ENCODE measurements around the gene UTS2B.
"Not testable (repeated sequence)": the region's sequence is repeated elsewhere in the genome, so short reads cannot be mapped to it uniquely, and the experiment has no call there.

UTS2B gene

DNA sequence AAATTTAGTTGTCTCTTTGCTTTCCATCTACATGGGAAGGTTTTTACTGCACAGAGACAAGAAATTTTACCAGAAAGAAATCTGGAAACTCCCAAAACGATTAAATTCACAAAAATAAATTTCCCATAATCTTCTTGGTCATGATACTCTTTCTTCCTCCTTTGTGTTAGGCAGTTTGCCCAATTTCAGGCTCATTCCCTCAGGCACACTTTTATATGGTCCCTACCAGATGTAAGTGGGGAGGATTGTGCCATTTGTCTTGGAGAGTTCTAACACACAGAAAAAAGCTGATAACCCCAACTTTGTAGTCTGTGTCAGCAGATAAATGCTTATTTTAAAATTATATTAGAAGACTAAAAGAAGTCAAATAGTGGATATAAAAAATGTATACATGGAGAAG is 50.2 kb downstream of the UTS2B start:
- DNase-seq (ENCODE audit: low spot score) = no peak

DNA sequence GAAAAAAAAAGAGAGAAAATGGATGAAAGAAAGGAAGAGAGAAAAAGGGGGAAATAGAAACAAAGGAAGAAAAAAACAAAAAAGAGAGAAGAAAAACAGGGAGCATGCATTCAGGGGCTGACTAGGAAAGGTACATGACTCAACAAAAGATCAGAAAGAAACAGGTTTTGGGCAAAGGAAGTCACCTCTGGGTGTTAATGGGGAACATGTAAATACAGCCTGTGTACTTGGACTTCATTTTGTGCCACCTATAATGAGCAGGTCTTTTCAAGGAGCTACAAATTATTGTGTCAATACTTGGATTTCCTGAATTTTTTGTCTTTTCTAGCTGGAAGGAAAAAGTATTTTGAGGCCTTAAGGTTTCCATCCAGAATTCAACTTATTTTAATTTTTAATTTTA is 54.6 kb downstream of the UTS2B start:
- DNase-seq (ENCODE audit: low spot score) = no peak

GRCh38 chr3:191275244-191275643 is 55.1 kb downstream of the UTS2B start:
- not testable (repeated sequence) for DNase-seq (ENCODE audit: low spot score)

DNA sequence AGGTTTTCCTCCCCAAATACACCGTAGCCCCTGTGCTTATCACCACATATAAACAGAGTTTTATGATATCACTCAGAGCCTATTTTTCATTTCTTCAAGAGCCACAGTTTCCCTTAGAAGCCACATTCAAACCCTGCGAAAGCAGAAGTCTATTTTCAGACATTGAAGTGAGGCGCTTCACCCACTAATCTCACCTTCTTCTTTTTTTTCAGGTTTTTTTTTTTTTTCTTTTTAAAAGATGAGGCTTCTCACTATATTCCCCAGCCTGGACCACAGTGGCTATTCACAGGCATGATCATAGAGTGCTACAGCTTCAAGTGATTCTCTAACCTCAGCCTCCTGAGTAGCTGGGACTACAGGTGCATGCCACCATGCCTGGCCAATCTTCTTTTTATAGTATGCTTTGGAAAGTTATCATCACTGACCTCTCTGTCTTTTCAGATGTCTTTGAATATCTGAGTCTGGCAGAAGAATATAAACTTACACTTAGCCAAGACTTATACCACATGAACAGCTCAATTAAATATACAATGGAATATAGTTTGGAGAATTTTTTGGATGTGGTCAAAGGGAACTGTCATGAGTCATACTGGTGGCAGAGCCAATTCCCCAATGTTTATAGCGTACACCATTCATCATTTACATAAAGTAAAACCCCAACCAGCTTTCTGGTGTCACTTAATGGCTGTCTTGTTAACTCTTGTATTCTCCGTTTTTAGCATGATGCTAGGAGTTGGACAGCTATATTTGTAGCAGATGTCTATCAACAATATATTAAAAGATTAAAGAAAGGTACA is 60.8 kb downstream of the UTS2B start:
- no peak for DNase-seq (ENCODE audit: low spot score)

GRCh38 chr3:191268737-191269136 is 61.6 kb downstream of the UTS2B start:
- DNase-seq (ENCODE audit: low spot score) = no peak

- no peak for DNase-seq (ENCODE audit: low spot score)
Measured at GRCh38 chr3:191263850-191264249, 66.5 kb downstream of the UTS2B start.

DNA sequence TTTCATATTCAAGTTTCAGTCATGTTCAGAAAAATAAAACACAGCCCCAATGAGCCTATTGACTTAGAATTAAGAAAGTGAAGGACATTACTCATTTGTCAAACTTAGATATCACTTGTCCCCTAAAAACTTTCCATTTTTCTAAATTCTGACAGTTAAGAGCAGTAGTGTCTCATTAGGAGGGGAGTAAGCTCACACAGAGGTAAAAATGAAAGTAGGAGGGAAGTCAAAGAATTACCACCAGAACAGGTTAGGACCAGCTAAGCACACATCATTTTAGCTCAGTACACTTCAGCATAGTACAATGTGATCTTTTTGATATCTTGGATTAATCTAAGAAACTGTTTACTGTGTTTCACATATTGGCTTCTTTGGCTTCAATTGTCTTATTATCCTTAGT is 67.0 kb downstream of the UTS2B start:
- DNase-seq (ENCODE audit: low spot score) = no peak

DNA sequence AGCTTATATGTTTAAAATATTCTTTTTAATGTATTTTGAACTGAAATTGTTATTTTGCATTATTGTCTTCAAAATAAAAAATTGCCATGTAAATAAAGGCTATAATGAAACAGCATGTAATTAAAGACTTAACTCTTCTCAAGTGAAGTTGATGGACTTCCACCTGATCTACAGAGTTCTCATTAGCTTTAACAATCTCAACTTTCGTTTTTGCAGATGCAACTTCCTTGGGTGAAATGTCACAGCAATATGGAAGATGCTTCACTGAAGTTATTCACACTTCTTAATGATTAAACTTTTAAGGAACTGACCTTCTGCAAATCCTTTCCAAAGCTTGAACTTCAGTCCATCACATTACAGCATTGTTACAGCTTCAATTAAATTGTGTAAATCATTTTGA is 67.7 kb downstream of the UTS2B start:
- no peak for DNase-seq (ENCODE audit: low spot score)

DNA sequence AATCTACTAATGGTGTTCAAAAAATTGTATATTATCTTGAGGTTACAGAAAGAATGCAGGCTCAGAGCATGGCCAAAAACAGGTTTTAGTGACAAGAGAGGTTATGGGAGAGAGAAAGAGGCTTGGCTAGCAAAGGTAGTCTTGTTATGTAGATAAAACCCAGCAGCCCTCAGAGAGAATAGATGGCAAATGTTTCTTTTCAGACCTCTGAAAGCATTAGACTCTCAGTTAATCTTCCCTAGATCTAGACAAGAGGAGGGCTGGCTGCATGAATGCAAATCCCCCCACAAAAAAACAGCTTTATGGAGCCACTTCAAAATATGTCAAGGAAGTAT is 69.1 kb downstream of the UTS2B start:
- DNase-seq (ENCODE audit: low spot score) = no peak

GRCh38 chr3:191260431-191261303 is 69.7 kb downstream of the UTS2B start:
- DNase-seq (ENCODE audit: low spot score) = no peak

- DNase-seq (ENCODE audit: low spot score) = no peak
Measured at GRCh38 chr3:191259486-191259885, 70.8 kb downstream of the UTS2B start.

- DNase-seq (ENCODE audit: low spot score) = no peak
Measured at GRCh38 chr3:191257286-191257685, 73.0 kb downstream of the UTS2B start.

DNA sequence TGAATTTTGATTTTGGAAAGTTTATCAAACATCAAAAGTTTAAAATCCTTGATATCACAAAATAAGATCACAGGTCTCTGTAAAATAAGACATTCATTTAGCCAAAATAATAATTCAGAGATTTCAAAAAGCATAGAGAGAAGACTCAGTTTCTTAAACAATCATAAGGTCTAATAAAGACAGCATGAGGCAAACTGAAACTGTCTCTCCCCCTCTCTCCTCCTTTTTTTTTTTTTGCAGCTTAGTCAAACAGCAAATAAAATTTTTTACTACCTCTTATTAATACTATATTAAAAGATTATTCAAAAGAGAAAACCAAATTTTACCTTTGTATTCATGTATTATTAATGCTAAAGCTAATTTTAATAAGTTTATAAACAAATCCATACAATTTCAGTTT is 73.9 kb downstream of the UTS2B start:
- DNase-seq (ENCODE audit: low spot score) = no peak

DNA sequence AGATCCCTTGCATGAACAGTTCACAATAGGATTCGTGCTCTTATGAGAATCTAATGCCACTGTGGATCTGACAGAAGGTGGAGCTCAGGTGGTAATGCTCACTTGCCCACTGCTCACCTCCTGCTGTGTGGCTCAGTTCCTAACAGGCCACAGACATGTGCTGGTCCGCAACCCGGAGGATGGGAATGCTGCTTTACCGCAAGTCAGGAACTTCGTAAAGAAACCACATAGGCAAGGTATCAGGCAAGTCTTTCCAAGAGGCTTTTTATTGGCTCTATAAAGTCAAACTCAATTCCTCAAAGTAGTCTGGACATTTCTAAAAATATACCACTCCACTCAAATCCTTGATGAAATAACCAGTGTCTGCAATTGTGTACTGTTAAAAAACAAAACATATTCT is 75.2 kb downstream of the UTS2B start:
- no peak for DNase-seq (ENCODE audit: low spot score)

- no peak for DNase-seq (ENCODE audit: low spot score)
Measured at GRCh38 chr3:191254098-191254873, 76.0 kb downstream of the UTS2B start.

DNA sequence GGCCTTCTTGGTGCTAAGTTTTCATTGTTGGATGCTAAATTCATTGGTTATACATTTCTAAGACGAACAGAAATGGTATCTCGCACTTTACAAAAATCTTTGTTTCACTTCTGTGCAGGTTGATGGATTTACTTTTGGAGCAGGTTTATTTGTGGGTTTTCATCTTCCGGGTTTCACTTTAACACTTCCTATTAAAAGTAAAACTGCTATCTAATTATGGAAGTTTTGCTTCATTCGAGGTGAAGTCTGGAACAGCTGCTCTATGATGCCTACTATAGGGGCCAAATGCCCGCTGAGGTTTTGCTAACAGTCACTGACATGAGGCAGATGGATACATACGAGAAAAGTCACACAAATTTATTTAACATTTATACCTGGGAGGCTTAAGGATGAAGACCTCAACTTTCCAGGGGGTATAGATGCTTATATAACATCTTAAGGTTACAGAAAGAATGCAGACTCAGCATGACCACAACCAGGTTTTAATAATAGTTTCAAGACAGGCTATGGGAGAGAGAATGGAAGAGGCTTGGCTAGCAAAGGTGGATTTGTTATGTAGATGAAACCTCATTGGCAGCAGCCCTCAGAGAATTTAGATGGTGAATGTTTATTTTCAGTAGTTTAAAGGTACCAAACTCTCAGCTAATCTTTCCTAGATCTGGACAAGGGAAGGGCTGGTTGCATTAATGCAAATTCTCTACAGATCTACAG is 77.1 kb downstream of the UTS2B start:
- no peak for DNase-seq (ENCODE audit: low spot score)

- no peak for DNase-seq (ENCODE audit: low spot score)
Measured at GRCh38 chr3:191246630-191247029, 83.7 kb downstream of the UTS2B start.

DNA sequence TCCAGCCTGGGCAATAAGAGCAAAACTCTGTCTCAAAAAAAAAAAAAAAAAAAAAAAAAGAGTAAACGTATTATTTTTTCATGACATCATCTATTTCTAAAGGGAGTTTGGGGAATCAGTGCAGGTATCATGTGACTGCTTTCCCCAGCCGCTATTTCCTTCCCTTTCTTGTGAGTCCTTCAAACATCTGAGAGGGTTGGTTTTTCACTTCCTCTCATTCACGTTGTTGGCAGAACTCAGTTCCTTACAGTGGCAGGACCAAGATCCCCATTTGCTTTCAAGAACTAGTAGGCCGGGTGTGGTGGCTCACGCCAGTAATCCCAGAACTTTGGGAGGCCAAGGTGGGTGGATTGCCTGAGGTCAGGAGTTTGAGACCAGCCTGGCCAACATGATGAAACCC is 84.3 kb downstream of the UTS2B start:
- peak; percentile 13 for DNase-seq (ENCODE audit: low spot score)

DNA sequence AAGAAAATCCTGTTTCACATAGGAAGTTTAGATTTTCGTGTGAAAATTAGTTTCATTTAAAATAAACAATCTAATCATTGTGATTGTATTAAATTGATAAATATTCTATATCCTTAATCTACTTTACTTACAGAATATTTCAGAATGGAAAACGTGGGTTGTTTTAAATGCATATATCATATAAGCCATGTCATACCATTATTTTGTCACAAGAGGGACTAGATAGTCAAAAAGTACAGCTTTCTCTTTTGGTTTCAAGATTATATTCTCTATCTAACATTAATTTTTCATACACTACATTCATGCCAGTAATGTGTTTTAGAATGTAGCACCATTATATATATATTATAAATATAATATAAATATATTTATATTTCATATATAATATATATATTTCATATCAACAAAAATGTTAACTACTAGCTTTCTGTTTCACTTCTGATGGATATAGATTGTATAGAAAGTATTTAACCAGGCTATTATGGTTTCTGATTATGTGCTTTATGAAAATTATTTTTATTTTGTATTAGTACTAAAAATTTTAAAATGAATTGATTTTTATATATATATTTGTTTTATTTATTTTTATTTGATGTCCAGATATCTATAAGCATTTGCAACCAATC is 86.0 kb downstream of the UTS2B start:
- DNase-seq (ENCODE audit: low spot score) = no peak

GRCh38 chr3:191240486-191240885 is 89.8 kb downstream of the UTS2B start:
- no peak for DNase-seq (ENCODE audit: low spot score)

- DNase-seq (ENCODE audit: low spot score) = no peak
Measured at GRCh38 chr3:191239407-191240031, 90.8 kb downstream of the UTS2B start.
